ENCODE results near the gene SLC5A2.

DNA sequence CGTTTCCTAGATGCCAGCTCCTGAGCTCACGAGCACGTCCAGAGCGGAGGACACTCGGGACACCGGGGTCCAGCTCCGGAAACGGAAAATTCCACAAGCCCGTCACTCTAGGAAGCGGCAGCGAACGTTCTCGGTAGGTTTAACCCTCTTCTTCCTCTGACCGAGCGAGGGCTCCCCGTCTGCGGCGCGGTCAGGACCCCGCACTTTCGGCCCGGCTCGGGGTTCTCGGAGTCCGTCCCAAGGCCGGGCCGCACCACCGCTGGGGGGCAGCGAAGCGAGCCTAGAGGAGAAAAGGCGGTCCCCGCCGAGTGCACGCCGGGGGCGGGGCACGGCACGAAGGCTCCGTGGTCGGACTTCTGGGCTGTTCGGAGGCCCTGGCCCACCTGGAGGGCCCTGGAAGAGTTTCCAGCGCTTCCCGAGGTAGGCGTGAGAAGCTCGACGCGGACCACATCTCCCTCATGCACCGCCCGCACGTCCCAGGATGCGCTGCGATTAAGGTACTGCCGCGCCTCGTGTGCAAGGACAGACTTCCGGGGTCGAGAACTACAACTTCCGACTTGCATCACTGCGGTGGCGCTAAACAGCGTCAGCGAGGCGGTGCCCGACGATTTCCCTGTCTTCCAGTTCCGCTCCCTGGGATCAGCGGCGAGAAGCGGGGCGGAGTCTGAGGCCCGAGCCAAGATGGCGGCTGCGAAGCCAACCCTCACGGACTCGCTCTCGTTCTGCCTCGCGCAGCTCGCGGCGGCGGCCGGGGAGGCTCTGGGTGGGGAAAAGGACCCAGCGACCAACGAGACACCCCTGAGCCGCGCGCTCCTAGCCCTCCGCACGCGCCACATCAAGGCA, 23.9 kb upstream of the SLC5A2 start, which contains the start of gene ARMC5:
- no peak for TF ChIP-seq MAFK (IDR thresholded peaks at IDR 0.05; ENCODE audit: partially characterized antibody)
- TF ChIP-seq JUN (IDR thresholded peaks at IDR 0.05) = peak; percentile 57 to 92
- TF ChIP-seq, protein P1, sequence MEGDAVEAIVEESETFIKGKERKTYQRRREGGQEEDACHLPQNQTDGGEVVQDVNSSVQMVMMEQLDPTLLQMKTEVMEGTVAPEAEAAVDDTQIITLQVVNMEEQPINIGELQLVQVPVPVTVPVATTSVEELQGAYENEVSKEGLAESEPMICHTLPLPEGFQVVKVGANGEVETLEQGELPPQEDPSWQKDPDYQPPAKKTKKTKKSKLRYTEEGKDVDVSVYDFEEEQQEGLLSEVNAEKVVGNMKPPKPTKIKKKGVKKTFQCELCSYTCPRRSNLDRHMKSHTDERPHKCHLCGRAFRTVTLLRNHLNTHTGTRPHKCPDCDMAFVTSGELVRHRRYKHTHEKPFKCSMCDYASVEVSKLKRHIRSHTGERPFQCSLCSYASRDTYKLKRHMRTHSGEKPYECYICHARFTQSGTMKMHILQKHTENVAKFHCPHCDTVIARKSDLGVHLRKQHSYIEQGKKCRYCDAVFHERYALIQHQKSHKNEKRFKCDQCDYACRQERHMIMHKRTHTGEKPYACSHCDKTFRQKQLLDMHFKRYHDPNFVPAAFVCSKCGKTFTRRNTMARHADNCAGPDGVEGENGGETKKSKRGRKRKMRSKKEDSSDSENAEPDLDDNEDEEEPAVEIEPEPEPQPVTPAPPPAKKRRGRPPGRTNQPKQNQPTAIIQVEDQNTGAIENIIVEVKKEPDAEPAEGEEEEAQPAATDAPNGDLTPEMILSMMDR (IDR thresholded peaks at IDR 0.05) = peak; percentile 67
- no peak for TF ChIP-seq HOXA7 (CRISPR knock-in tag; IDR thresholded peaks at IDR 0.05)
- no peak for TF ChIP-seq CBX2 (IDR thresholded peaks at IDR 0.05; ENCODE audit: borderline replicate concordance, low read depth)
- TF ChIP-seq POLR2A (IDR thresholded peaks at IDR 0.05; ENCODE audit: low read length) = peak; percentile 69
- TF ChIP-seq MAZ (IDR thresholded peaks at IDR 0.05; ENCODE audit: borderline replicate concordance, low read depth, low read length) = no peak
- TF ChIP-seq CEBPB (IDR thresholded peaks at IDR 0.05) = peak; percentile 42 to 75; a peak in 2 of 4 replicates
- no peak for TF ChIP-seq CHD2 (IDR thresholded peaks at IDR 0.05; ENCODE audit: low read length, partially characterized antibody)
